K562 (cell line): Measurements from ENCODE around the gene HOXB3. TPM values are rescaled to one million over a fixed set of nuclear protein-coding genes. Genes with fewer than 3 reads are reported as not detected.

Source experiments
- ARHGAP35 ChIP-seq: fragments of 450-650 bp; IDR thresholded peaks from 2 replicates; pipeline ENCODE4 v1.6.1; 2018; ENCODE audit not compliant: partially characterized antibody
- ARID4B ChIP-seq: sonication (generic); formaldehyde crosslinking; IDR thresholded peaks from 2 replicates; pipeline ENCODE4 v1.8.0; 2022; ENCODE audit warnings: mild to moderate bottlenecking, missing genetic modification reagents
- BRD4 ChIP-seq: fragments of 200-600 bp; sonication (generic); IDR thresholded peaks from 2 replicates; pipeline ENCODE4 v1.6.1; 2017; ENCODE audit warnings: inconsistent platforms
- CBFA2T2 ChIP-seq: fragments of 450-650 bp; conservative IDR thresholded peaks from 2 replicates; pipeline ENCODE4 v1.6.1; 2017; ENCODE audit warnings: mild to moderate bottlenecking
- EP400 ChIP-seq: fragments of 450-650 bp; IDR thresholded peaks from 2 replicates; pipeline ENCODE4 v1.6.1; 2017; ENCODE audit warnings: antibody characterized with exemption, mild to moderate bottlenecking, moderate library complexity
- GABPB1 ChIP-seq: sonication (generic); formaldehyde crosslinking; IDR thresholded peaks from 2 replicates; pipeline ENCODE4 v1.8.0; 2022; ENCODE audit warnings: mild to moderate bottlenecking, missing genetic modification reagents
- GTF2F1 ChIP-seq: IDR thresholded peaks from 2 replicates; pipeline ENCODE4 v1.6.1; 2011; ENCODE audit warnings: low read depth, low read length, improper control_type of control experiment
- HBP1 ChIP-seq: fragments of 450-650 bp; formaldehyde crosslinking; IDR thresholded peaks from 2 replicates; pipeline ENCODE4 v1.4.0; 2022; ENCODE audit warnings: missing genetic modification characterization
- HMBOX1 ChIP-seq: sonication (generic); IDR thresholded peaks from 2 replicates; pipeline ENCODE4 v1.6.1; 2016
- ID3 ChIP-seq, 2 experiments: fragments of 250-450 bp in 1 of 2; fragments of 450-650 bp in 1 of 2; sonication (Bioruptor Pico) in 1 of 2; IDR thresholded peaks; 2 replicates each; pipeline versions ENCODE4 v1.6.1 to v1.8.0; 2016 to 2021; ENCODE audit warnings: mild to moderate bottlenecking in 2 of 2, moderate library complexity in 2 of 2, missing compliant biosample characterization in 1 of 2, missing genetic modification characterization in 1 of 2
- KDM5B ChIP-seq: fragments of 200-600 bp; sonication (generic); IDR thresholded peaks from 2 replicates; pipeline ENCODE4 v1.6.1; 2012; ENCODE audit warnings: low read depth, mild to moderate bottlenecking, moderate library complexity, low read length, control low read depth, inconsistent platforms; ENCODE audit not compliant: insufficient replicate concordance
- MAZ ChIP-seq, 2 experiments: fragments of 450-650 bp in 1 of 2; sonication (generic) in 1 of 2; formaldehyde crosslinking; IDR thresholded peaks in 1 of 2; conservative IDR thresholded peaks in 1 of 2; 2 replicates each; pipeline versions ENCODE4 v1.4.0 to v1.5.0; 2020; ENCODE audit warnings: mild to moderate bottlenecking in 1 of 2, missing genetic modification reagents in 1 of 2
- NFIC ChIP-seq: fragments of 450-650 bp; IDR thresholded peaks from 2 replicates; pipeline ENCODE4 v1.6.1; 2017; ENCODE audit warnings: mild to moderate bottlenecking, inconsistent platforms
- PHF8 ChIP-seq: fragments of 200-600 bp; sonication (generic); IDR thresholded peaks from 2 replicates; pipeline ENCODE4 v1.6.1; 2012; ENCODE audit warnings: mixed run types, mild to moderate bottlenecking, inconsistent platforms, low read length, moderate library complexity, borderline replicate concordance
- SIN3A ChIP-seq, 2 experiments: fragments of 150-350 bp in 1 of 2; IDR thresholded peaks; 2 replicates each; pipeline ENCODE4 v1.6.1; 2011 to 2016; ENCODE audit warnings: borderline replicate concordance in 2 of 2, low read depth in 2 of 2, low read length in 2 of 2, mild to moderate bottlenecking in 2 of 2, moderate library complexity in 2 of 2; ENCODE audit not compliant: control insufficient read depth in 1 of 2
- ZC3H4 ChIP-seq: sonication (generic); formaldehyde crosslinking; IDR thresholded peaks from 2 replicates; pipeline ENCODE4 v1.9.0; 2021; ENCODE audit warnings: missing genetic modification reagents, borderline replicate concordance
- ZEB2 ChIP-seq: fragments of 450-650 bp; IDR thresholded peaks from 2 replicates; pipeline ENCODE4 v1.6.1; 2016
- ZNF143 ChIP-seq: sonication (generic); formaldehyde crosslinking; IDR thresholded peaks from 2 replicates; pipeline ENCODE4 v1.9.0; 2022; ENCODE audit warnings: mild to moderate bottlenecking, missing genetic modification reagents
- ZNF444 ChIP-seq: fragments of 250-450 bp; sonication (Bioruptor Pico); IDR thresholded peaks from 2 replicates; pipeline ENCODE4 v1.4.0; 2020; ENCODE audit warnings: mild to moderate bottlenecking, moderate library complexity
- ZNF695 ChIP-seq: fragments of 450-650 bp; formaldehyde crosslinking; IDR thresholded peaks from 2 replicates; pipeline ENCODE4 v1.4.0; 2020; ENCODE audit warnings: mild to moderate bottlenecking, moderate library complexity
- polyA plus RNA-seq, 8 experiments: library from polyadenylated mRNA; depleted of rRNA in 4 of 8; stranded (reverse) in 5 of 8; unstranded in 3 of 8; fragments of >200 nt; fragmentation: Nextera tagmentation in 2 of 8; fragmentation: Illumina TruSeq in 1 of 8; extraction: Ambion mirVana in 2 of 8; extraction: Trizol in 1 of 8; gene quantifications; 2 replicates each; pipeline versions ENCODE4 v1.2.1 to v1.2.3, GENCODE V29; 2011 to 2014; ENCODE audit warnings: inconsistent platforms in 1 of 8, missing spikeins in 1 of 8
- total RNA-seq, 7 experiments: library from RNA; depleted of rRNA in 6 of 7; stranded (reverse); fragments of >200 nt in 6 of 7; fragmentation: Illumina TruSeq in 2 of 7; extraction: Trizol in 2 of 7; gene quantifications; 2 replicates each; pipeline versions ENCODE4 v1.2.1 to v1.2.3, GENCODE V29; 2011 to 2021; ENCODE audit warnings: low replicate concordance in 1 of 7

HOXB3 gene
- total and polyA plus RNA-seq, 9 of the 15 experiments (the other 6 are each of a cell fraction or from before 2014, with no cell fraction given) = 2.4 to 41.3 (median 20.2) TPM

- TF ChIP-seq ID3 (CRISPR knock-in tag; IDR thresholded peaks at IDR 0.05) = no peak
- peak; percentile 66; the same call in 1 of the 2 replicates for TF ChIP-seq ID3 (tag; IDR thresholded peaks at IDR 0.05)
- peak; percentile 65 for TF ChIP-seq CBFA2T2
- TF ChIP-seq ARHGAP35 = no peak
- no peak for TF ChIP-seq ZNF695
- no peak for TF ChIP-seq ZNF444 (CRISPR knock-in tag)
- TF ChIP-seq BRD4 = no peak
- 0 out of 2 replicates have a peak, but pooled peaks have one; percentile 38 for TF ChIP-seq ARID4B (CRISPR knock-in tag)
- no peak for TF ChIP-seq ZC3H4 (CRISPR knock-in tag)
- no peak for TF ChIP-seq HBP1 (CRISPR knock-in tag)
- TF ChIP-seq NFIC = peak; percentile 90
- no peak for TF ChIP-seq ZNF143 (CRISPR knock-in tag)
- peak; percentile 39; the same call in 1 of the 2 replicates for TF ChIP-seq EP400
- 0 out of 2 replicates have a peak, but pooled peaks have one; percentile 54 for TF ChIP-seq HMBOX1
- TF ChIP-seq KDM5B = peak; percentile 77
- peak; percentile 79; the same call in 1 of the 2 replicates for TF ChIP-seq ZEB2
- TF ChIP-seq GABPB1 (CRISPR knock-in tag) = 0 out of 2 replicates have a peak, but pooled peaks have one; percentile 18
- TF ChIP-seq GTF2F1 = peak; percentile 72; the same call in 1 of the 2 replicates
- peak; percentile 6; the same call in 1 of the 2 replicates for TF ChIP-seq PHF8
- peak; percentile 13 to 57; a peak in 2 of 4 replicates for TF ChIP-seq MAZ (CRISPR knock-in tag; conservative IDR thresholded peaks at IDR 0.05 in 1 of 2, IDR thresholded peaks at IDR 0.05 in 1 of 2)
- TF ChIP-seq SIN3A (IDR thresholded peaks at IDR 0.05; ENCODE audit: borderline replicate concordance in 2 of 2, control insufficient read depth in 1 of 2, low read depth in 2 of 2, low read length in 2 of 2) = 0 out of 4 replicates have a peak, but pooled peaks of 1 of the 2 experiments have one; percentile 23
Measured at GRCh38 chr17:48630925-48631692, 41.1 kb upstream of the HOXB3 start (continued).
